Activated CD4-positive, CD25-positive, alpha-beta regulatory T cell (primary cell): ENCODE measurements around the gene VPS37D.
"Not testable (repeated sequence)": the region's sequence is repeated elsewhere in the genome, so short reads cannot be mapped to it uniquely, and the experiment has no call there.

Source experiments
- DNase-seq, 4 experiments: peaks; one replicate each; lab custom pipeline; 2025; lab: John Stamatoyannopoulos, UW

VPS37D gene

GRCh38 chr7:73646785-73647724 is 20.6 kb upstream of the VPS37D start:
- no peak for DNase-seq

GRCh38 chr7:73647725-73648592 is 19.7 kb upstream of the VPS37D start:
- no peak for DNase-seq

DNA sequence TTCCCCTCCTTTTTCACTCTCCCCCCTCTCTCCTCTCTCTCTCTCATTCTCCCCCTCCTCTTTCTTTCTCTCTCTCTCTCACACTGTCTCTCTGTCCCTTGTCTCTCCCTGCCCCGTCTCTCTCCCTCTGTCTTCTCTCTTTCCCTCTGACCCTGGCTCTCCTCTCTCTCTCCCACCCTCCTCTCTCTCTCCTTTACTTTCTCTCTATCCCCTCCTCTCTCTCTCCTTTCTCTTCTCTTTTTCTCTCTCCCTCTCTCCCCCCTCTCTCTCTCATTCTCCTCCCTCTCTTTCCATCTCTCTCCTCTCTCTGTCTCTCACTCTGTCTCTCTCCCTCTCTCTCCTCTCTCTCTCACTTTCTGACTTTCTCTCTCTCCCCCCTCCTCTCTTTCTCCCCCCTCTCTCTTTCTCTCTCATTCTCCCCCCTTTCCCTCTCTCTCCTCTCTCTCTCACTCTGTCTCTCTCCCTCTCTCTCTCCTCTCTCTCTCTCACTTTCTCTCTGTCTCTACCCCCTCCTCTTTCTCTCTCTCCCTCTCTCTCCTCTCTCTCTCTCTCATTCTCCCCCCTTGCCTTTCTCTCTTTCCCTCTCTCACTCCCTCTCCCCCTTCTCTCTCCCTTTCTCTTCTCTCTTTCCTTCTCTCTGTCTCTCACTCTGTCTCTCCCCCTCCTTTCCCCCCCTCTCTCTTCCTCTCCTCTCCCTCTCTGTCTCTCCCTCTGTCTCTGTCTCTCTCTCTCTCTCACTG is 18.9 kb upstream of the VPS37D start:
- DNase-seq = no peak

DNA sequence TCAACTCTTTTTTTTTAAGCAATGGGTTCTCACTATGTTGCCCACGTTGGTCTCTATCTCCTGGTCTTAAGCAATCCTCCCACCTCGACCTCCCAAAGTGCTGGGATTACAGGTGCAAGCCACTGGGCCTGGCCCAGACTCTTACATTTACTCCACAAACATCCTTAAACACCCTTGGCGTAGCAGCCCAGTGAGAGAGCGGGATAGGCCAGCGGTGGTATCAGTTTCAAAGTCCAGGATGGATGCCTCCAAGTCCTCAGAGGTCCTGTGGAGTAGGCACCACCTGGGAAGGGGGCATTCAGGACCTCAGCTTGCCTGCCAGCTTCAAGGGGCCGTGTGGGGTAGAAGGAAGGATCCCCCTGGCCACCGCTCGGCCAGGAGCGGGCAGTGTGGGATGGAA is 18.1 kb upstream of the VPS37D start:
- no peak for DNase-seq

- no peak for DNase-seq
Measured at GRCh38 chr7:73650524-73650923, 17.1 kb upstream of the VPS37D start.

DNA sequence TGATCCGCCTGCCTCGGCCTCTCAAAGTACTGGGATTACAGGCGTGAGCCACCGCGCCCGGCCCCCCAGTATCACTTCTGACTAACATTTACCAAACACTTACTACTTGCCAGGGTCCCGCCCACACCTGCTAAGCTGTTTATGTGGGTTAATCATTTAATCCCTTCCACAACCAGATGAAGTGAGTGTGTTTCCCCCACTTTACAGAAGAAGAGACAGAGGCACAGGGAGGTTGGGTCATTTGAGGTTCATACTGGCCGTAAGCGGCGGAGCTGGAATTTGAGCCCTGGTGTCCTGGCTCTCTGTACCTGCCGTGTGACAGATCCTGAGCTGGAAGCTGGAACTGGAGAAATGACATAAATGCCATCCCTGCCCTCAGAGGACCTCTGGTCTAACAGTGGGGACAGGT is 15.1 kb upstream of the VPS37D start:
- DNase-seq = no peak

- DNase-seq = not testable (repeated sequence)
Measured at GRCh38 chr7:73655309-73655708, 12.3 kb upstream of the VPS37D start.

DNA sequence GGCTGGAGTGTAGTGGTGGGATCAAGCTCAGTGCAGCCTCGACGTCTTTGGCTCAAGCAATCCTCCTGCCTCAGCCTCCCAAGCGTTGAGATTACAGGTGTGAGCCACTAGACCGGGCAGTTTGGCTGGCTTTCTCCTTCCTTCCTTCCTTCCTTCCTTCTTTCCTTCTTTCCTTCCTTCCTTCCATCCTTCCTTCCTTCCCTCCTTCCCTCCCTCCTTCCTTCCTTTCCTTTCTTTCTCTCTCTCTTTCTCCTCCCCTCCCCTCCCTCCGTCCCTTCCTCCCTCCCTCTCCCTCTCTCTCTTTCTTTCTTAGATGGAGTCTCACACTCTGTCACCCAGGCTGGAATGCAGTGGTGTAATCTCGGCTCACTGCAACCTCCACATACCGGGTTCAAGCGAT is 7.6 kb upstream of the VPS37D start:
- no peak for DNase-seq

DNA sequence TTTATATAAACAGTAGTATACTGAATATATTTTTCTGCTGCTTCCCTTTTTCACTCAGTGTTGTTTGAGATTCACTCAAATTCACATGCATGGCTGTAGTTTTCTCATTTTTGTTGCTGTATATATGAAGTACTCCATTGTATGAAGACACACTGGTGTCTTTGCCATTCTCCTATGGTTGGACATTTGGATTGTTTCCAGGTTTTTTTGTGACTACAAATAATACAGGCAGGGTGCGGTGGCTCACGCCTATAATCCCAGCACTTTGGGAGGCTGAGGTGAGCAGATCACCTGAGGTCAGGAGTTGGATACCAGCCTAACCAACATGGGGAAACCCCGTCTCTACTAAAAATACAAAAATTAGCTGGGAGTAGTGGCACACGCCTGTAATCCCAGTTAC is 7.0 kb upstream of the VPS37D start:
- DNase-seq = not testable (repeated sequence)

- no peak for DNase-seq
Measured at GRCh38 chr7:73663033-73663432, 4.6 kb upstream of the VPS37D start.

GRCh38 chr7:73668103-73668885 is 663 bp downstream of the VPS37D start:
- DNase-seq = no peak

GRCh38 chr7:73668886-73669230 is 1.2 kb downstream of the VPS37D start:
- DNase-seq = no peak

DNA sequence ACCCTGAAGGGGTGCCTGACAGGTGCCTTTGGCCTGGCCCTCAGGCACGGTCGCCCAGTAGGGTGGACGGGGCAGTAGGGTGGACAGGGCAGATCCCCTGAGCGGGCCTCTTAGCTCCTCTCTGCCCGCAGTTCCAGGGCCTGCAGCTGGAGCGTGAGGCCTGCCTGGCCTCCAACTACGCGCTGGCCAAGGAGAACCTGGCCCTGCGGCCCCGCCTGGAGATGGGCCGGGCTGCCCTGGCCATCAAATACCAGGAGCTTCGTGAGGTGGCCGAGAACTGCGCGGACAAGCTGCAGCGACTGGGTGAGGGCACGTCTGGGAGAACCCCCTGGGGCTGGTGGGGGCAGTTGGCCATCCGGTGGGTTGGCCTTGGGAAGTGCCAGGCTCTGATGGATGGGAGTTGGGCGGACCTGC is 1.7 kb downstream of the VPS37D start:
- DNase-seq = no peak

DNA sequence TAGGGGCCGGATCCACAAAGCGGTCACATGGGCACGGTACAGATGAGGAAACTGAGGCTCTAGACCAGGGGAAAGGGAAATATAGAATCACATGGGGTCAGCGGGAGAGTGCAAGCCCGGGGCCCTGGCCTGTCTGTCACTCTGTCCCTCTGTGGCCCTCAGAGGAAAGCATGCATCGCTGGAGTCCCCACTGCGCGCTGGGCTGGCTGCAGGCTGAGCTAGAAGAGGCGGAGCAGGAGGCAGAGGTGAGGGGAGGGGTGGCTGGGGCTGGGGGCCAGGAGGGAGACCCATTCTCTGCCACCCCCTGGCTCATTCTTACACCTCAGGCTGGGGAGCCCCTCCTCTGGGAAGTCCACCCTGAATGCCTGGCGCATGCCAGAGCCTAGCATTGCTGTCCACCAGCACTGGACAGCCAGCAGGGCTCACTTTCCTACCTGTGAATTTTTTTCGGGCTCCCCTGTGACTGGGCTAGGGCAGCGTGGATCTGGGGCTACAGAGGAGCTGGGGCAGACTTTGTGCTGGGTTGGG is 2.3 kb downstream of the VPS37D start:
- DNase-seq = no peak

- DNase-seq = no peak
Measured at GRCh38 chr7:73671322-73671661, 3.7 kb downstream of the VPS37D start.

- DNase-seq = no peak
Measured at GRCh38 chr7:73671857-73672445, 4.3 kb downstream of the VPS37D start.

- DNase-seq = no peak
Measured at GRCh38 chr7:73674468-73675124, 7.0 kb downstream of the VPS37D start.

DNA sequence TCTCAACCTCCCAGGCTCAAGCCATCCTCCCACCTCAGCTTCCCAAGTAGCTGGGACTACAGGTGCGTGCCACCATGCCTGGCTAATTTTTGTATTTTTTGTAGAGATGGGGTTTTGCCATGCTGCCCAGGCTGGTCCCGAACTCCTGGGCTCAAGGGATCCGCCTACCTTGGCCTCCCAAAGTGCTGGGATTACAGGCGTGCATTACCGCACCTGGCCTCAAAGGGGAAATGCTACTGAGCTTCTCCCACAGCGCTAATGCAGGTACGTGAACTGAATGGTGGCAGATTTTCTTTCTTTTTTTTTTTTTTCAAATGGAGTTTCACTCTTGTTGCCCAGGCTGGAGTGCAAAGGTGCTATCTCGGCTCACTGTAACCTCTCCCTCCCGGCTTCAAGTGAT is 8.4 kb downstream of the VPS37D start:
- not testable (repeated sequence) for DNase-seq

DNA sequence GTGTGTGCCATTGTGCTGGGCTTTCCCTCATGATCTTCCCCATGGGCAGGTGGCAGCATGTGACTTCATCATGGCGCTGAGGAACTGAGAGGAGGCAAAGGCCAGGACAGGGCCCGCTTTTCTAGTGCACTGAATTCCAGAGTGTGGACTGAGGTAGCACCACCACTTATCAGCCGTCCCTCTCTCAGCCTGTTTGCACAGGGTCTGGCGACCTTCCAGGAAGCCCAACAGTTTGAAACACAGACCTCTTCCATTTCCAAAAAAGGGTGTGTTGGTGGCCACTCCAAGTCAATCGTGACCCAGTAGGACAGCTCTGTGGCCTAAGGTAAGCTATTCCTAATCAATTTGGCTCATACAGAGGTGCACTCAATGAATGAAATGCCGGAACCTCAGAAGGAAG is 11.2 kb downstream of the VPS37D start:
- no peak for DNase-seq

DNA sequence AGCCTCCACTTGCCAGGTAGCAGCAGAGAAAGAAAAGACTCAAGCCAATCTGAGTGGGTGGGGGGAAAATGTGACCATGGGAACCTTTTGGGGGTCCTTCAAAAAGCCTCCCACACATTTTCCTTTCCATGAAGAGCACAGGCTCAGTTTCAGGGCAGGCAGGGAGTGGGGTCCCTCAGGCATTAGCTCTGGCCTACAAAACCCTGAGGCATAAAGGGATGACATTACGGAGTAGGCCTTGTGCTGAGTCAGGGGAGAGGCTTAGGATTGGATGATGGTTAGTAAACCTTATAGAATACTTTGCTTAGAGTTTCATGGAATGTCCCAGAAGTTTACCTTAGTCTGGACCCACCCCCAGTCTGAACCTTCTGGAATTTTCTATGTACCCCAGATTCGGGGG is 12.1 kb downstream of the VPS37D start:
- DNase-seq = no peak
